NCI-H2081 treated with DMSO at 0.1 percent for 48 hours (cell line): ENCODE measurements around the gene FBN1.

Experiments used
- DNase-seq: peaks from one replicate; lab custom pipeline; 2025; lab: John Stamatoyannopoulos, UW

Gene FBN1

GRCh38 chr15:48469271-48469670, 176.2 kb downstream of the FBN1 start:
- no peak for DNase-seq

DNA sequence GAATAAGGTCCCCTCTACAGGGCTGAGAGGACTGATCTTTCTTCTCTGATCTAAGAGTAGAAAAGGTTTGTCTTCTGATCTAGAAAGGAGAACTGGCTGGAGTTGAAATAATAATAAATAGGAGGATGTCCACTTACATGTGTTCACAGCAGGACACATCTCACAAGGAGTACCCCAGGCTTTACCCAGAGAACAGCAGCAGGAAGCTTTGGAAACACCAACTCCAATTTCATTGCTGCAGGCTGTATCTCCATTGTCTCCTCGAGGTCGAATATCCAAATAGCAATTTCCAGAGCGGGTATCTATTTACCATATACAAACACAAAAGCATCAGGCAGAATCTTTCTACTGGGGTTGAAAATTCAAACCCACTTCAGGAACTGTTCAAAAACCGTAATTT, 177.7 kb downstream of the FBN1 start:
- DNase-seq: no peak

- no peak for DNase-seq
These were observed 178.7 kb downstream of the FBN1 start for GRCh38 chr15:48466820-48467219.

GRCh38 chr15:48466079-48466478, 179.4 kb downstream of the FBN1 start:
- no peak for DNase-seq

- no peak for DNase-seq
These were observed 180.1 kb downstream of the FBN1 start for GRCh38 chr15:48465410-48465809.

- DNase-seq: no peak
These were observed 182.1 kb downstream of the FBN1 start for GRCh38 chr15:48463366-48463880.

DNA sequence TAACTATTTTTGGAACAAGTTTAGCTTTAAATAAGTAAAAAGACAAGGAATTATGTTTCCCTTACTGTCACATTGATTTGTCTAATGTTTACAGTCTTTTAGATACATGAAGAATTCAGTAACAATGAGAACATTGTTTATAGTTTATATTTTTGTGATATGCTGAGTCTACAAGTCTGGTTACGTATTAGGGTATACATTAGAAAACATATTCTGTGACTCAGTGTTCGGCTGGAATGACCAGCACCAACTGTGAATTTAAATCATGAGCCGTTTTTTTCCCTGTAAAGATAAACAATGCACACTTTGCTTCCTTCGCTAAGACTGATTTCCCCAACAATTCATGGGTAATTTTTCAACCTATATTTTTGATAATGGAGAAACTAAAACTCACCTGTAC, 182.8 kb downstream of the FBN1 start:
- no peak for DNase-seq

GRCh38 chr15:48459571-48460442, 185.7 kb downstream of the FBN1 start:
- no peak for DNase-seq

GRCh38 chr15:48458876-48459275, 186.6 kb downstream of the FBN1 start:
- DNase-seq: no peak

DNA sequence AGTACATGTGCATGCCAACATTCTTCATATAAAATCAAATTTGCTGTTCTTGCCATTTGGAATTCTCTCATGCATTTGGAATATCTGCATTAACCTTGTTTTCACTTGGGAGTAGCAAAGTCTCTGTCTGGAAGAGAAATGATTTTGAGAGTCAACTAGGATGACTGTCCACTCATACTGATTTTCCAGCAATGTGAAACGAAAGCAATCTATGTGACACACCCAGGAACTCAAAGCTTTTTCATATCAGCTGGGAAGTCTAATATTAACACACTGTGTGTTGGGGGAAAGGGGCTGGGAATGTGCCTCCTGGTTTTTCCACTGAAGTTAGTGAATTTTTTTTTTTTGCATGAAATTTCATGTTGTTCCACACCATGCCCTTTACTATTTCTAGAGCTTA, 189.4 kb downstream of the FBN1 start:
- no peak for DNase-seq

GRCh38 chr15:48451736-48452135, 193.8 kb downstream of the FBN1 start:
- no peak for DNase-seq

DNA sequence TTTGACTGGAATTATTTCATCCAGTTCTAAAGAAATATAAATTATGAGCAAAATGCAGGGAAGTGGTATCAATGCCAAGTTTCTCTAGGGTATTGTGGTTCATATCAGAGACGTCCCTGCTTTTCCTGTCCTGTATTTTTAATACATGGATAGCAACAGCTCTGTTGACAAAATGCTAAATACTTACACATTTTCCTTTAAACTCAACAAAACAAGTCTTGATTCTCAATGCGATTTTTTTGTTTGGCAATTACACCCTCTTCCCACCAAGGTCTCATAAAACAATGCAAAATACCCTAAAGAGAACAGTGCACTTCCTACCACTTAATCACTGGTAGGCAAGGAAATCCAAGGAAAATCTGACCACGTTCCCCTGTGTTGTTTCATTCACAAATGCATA, 194.3 kb downstream of the FBN1 start:
- no peak for DNase-seq

DNA sequence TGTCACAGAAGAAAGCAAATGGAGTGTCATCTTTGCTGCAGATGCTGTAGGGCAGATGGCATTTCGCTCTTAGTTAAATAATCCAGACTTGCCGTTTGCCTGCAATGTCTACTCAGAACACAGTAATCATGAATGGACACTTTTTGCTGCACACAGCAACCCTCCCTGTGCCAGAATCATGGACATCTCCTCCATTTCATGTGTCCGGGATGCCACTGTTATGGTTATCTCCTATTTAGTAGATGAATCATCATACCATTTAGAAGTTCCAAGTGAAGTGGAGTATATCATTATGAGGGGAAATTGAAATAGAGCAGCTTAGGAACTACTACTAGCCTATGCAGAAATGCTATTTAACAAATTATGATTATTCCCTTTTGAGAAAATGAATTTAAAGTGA, 195.8 kb downstream of the FBN1 start:
- DNase-seq: no peak

GRCh38 chr15:48447657-48448056, 197.9 kb downstream of the FBN1 start:
- DNase-seq: no peak

- no peak for DNase-seq
These were observed 198.5 kb downstream of the FBN1 start for GRCh38 chr15:48447058-48447457.

- no peak for DNase-seq
These were observed 203.5 kb downstream of the FBN1 start for GRCh38 chr15:48442011-48442410.

GRCh38 chr15:48440084-48440483, 205.4 kb downstream of the FBN1 start:
- DNase-seq: no peak

GRCh38 chr15:48437178-48437577, 208.3 kb downstream of the FBN1 start:
- no peak for DNase-seq

- DNase-seq: no peak
These were observed 210.2 kb downstream of the FBN1 start for GRCh38 chr15:48435321-48435720.

- DNase-seq: no peak
These were observed 212.2 kb downstream of the FBN1 start for GRCh38 chr15:48433226-48433886.

DNA sequence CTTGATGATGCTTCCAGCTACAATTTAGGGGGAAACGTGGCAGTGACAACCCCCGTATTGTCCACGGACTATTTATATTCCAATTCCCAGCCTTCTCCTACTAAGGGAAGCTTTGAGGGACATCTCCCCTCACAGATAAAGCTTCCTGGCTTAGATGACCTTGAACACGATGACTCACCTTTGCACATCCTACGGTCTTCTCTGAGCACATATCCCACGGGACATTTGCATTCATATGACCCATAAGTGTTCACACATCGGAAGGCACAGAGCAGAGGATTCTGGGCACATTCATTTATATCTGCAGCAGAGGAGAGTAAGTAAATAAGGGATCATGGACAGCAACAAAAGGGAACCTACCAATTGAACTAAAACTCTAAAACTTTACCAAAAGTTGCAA, 212.8 kb downstream of the FBN1 start:
- no peak for DNase-seq

- no peak for DNase-seq
These were observed 217.5 kb downstream of the FBN1 start for GRCh38 chr15:48427960-48428547.

GRCh38 chr15:48427479-48427878, 218.0 kb downstream of the FBN1 start:
- no peak for DNase-seq
